HG02763 (cell line): ENCODE data around the gene PRR9.
"Not testable (repeated sequence)": the region's sequence is repeated elsewhere in the genome, so short reads cannot be mapped to it uniquely, and the experiment has no call there.

Source experiments
- ATAC-seq: cut with Tn5 transposase; IDR thresholded peaks from one replicate; pipeline ENCODE4 v1.9.1; 2021; ENCODE audit warnings: mild to moderate bottlenecking, moderate library complexity; ENCODE audit not compliant: unreplicated experiment

Gene PRR9, protein sequence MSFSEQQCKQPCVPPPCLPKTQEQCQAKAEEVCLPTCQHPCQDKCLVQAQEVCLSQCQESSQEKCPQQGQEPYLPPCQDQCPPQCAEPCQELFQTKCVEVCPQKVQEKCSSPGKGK

DNA sequence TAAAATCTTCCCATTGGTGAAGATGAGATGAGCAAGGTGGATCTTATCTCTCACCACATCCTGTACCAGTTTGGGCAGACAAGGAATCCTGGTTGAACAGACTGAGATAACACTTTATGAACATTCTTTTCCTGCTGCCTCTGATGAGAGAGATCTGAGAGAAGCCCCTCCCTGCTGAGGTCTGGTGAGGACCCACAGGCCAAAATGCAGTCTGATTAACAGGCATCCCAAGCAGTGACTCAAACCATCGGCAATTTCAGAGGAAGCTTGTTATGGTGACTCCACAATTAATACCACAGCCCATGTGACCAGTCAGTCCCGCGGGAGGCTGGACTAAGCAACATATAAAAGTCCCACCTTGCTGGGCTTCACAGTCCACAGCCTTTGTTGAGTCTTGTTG is at the start of gene PRR9:
Gene PRR9, plus strand, starts transcription at position 373 of the 400 bp plus-strand sequence. CDS start 561 bp downstream, outside the sequence.
- no peak for ATAC-seq

DNA sequence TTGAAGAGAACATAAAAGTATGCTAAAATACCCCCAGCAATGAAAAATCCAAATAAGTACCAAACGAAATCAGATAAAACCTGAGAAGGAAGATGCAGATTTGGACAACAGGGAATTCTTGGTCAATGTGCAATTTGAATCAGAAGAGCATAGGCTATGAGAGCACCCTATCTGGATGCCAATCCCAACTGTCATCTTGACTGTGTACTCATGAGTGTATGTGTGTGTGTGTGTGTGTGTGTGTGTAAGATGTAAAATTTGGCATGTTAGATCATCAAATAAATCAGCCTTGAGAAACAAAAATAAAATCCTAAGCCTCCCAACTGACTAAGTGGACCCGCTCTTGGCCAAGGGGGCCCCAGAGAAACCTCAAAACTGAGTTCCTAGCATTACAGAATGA is 48.7 kb upstream of the PRR9 start:
- ATAC-seq, result no peak

DNA sequence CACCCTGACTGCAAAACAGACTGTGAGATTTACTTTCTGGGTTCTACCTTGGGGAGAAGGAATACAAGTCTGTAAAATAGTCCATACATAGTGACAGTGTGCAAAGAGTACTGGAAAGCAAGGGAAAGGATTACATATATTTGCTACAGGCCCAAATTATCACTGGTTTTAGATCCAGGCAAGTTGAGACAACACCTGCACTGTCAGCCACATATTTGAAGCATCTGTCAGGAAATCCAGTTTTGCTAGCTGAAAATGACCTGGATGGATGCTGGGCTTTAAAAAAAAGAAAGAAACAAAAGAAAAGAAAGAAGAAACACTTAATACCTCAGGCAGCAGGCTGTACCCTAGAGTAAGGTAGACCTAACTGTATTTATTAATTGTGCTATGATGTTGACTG is 42.8 kb upstream of the PRR9 start:
- ATAC-seq, result no peak

DNA sequence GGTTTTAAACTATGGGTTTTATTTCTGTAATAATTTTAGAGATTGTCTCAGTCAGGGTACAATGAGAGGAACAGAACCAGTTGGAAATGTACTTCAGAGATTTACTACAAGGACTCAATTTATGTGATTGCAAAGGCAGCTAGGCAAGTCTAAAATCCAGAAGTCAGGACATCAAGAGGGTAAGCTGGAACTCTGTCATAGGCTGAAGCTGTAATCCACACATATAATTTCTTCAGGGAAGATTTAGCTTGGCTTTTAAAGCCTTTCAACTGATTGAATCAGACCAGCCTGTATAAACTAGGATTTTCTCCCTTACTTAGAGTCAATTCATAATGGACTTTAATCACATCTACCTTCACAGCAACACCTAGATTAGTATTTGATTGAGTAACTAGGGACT is 38.5 kb upstream of the PRR9 start:
- ATAC-seq, result no peak

DNA sequence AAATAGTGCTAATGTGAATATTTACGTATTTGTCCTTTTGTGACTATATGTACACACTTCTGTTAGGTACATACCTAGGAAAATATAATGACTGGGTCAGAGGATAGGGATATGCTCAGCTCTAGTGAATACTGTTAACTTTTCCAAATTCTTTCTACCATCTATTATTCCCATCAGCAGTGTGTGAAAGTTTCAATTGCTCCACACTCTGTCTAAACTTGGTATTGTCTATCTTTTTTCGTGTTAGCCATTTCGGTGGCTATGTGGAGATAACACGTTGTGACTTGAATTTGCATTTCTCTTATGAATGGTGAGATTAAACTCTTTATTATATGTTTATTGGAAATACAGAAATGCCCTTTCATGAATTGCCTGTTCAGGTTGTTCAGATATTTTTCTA is 36.8 kb upstream of the PRR9 start:
- no peak for ATAC-seq

DNA sequence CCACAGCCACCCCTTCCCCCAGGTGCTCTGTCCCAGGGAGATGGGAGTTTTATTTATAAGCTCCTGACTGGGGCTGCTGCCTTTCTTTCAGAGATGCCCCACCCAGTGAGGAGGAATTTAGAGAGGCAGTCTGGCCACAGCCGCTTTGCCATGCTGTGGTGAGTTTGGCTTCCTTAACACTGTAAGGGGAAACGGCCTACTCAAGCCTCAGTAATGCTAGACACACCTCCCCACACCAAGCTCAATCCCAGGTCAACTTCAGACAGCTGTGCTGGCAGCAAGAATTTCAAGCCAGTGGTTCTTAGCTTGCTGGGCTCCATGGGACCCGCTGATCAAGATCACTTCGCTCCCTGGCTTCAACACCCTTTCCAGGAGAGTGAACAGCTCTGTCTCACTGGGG is 29.1 kb upstream of the PRR9 start:
- not testable (repeated sequence) for ATAC-seq

DNA sequence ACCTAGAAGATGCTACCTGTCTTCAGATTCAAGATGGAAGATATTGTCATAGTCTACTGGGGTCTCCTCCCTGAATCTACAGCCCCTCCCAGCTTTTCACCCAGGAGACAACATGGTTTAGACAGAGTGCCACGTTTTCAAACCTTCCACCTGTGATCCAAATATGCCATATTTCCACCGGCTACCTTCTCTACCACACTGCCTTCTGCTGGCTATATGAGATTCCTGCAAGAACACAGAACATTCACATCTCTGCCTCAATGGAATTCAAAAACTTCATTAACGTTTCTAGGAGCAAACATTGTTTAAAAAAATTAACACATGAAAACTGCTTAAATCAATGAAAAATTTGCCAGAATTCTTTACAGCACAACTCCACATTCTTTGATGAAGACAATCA is 27.0 kb upstream of the PRR9 start:
- ATAC-seq, result no peak

DNA sequence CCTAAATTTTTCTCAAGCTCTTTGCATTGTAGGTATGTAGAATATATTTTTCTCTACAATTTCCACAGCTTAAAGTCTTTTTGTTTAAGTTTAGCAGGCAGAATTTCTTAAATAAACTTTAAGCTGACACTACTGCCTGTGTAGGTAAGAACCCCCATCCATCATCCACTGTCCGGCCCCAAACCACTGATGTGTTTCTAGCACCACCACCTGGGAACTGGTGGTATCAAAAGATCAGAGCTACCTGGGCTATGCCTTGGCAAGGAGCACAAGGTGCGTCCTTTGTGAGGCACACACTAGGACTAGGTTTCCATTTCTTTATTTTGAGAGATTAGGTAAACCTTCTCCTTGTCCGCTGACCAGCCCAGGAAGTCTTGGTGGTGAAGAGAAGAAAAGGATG is 24.7 kb upstream of the PRR9 start:
- ATAC-seq, result no peak

DNA sequence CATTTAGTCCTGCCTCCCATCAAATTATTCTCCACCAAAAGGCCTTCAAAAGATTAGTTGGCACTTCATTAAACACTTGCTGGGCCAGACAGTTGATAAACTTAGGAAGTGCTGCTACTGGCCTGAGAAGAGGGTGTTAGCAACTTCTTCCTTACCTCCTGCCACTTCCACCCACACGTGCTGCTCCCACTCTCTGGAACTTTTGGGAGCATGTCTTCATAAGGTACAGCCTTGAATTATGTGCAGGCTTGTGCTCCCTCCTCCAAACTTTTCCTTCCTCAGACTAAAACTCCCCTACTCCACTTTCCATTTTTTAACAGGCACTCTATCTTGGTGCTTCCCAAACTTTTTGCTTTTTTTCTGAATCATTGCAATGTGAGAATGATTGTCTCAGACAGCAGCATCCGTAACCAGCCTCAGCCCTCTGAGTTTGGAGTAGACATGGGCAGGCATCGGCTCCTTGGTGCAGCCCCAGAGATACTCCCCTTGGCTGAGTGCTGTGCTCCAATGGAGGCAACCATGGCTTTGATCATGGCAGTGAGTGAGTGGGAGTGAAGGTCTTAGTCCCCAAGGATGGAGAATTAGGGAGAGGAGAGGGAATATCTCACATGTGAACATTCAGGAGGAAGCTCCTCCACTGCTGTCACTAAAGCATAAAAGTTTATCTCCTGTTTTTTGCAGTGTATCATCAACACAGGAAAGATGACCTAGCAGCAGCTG is 22.9 kb upstream of the PRR9 start:
- no peak for ATAC-seq

DNA sequence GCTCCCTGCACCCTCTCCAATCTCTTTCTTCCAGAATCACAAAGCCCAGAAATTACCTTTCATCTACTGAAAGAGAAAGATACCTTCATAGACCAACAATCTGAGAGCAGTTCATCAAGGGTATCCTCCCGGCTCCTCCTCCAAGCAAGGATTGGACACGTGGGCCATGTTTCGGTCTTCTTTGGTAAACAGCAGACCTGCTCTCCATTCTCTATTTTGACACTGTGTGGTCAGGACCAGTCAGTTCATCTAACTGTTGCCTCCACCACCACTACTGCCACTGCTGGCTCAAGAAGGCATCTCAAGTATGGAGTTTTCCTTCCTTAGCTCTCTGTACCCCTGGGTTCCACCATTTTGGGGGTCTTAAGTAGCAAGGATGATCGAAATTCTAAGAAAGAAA is 22.2 kb upstream of the PRR9 start:
- no peak for ATAC-seq

DNA sequence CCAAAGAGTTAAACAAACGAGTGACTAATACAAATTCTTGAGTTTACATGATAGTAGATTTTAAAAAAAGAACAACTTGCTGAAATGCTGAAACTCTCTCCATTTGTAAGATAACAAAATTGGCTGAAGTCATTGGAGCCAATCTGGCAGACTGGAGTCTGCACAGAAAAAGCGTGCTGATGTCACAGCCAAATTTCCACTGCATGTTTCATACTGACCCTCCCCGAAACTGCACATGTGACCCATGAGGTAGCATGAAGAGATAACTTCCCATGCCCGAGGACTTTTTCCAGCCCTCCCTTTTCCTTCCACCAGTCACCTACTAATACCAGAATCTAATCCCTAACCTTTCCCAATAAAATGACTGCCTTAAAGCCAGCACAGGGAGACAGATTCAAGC is 15.4 kb upstream of the PRR9 start:
- no peak for ATAC-seq

DNA sequence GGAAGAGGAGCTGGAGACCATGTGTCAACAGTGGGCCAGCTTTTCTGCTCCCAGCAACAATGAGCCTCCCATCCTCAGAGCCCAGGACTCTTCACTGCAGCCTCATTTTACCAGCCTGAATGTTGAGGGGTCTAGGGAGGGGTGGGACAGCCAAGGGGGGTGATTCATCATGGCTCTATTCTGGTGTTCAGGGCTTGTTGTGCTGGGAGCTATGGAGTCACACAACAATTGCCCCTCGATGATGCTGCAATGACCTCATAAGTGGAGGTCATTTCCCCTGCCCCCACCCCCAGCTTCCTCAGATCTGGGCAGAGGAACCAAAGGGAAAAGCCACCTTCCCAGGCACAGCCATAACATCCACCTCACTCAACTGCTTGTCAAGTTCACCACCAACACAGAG is 14.3 kb upstream of the PRR9 start, which contains the start of gene LELP1:
Gene LELP1, plus strand, starts transcription at position 301 of the 400 bp plus-strand sequence. CDS start 1,278 bp downstream, outside the sequence.
- ATAC-seq, result no peak

DNA sequence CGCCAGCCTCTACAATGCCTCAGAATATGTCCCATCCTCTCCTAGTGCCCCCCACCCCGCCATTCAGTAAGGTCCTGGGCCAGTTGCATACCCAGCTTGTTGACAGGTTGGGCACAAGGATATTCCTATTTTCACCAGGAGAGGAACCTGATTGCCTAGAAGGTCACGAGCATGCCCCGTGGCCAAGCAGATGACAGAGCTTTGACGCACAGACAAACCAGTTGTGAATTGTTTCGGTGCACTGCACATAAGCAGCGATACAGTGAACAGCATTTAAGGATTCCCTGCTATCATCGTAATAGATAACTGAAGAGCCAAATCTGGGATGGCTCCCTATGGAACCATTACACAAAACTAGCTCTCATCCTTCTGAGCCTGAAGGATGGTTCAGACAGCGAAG is 10.8 kb upstream of the PRR9 start:
- no peak for ATAC-seq

DNA sequence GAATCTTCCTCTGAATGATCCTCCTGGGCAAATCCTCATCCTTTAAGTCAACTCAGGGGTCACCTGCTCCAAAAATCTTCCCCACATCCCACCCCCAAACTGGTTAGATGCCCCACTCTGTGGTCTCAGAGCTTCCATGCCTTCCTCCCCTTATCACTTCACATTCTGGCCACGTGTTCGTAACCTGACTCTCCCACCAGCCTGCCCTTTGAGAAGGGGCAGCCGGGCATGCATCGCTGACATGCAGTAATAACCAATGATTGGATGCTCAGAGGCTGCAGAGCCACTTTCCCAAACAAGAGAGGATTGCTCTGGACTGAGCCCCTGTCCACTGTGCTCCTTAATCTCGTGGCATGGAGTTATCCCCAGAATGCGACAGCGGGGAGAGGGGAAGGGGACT is 7.2 kb upstream of the PRR9 start:
- no peak for ATAC-seq

DNA sequence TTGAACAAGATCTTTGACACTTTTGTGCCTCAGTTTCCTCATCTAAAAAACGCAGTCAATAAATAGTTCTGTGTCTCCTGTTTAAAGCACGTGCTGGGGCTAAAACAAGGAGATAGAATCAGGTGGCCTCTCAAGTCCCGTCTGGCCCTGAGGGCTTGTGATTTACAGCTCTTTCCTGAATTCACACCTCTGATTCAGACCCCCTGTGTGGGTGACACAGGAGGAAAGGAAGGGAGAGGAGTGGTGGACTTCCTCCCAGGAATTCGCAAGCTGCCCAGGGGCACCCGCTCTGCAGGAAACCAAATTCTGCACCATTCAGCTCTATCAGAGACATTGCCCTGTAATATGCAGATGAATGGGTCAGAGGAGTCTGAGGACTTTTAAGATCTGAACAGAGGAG is 5.2 kb upstream of the PRR9 start:
- ATAC-seq, result no peak

DNA sequence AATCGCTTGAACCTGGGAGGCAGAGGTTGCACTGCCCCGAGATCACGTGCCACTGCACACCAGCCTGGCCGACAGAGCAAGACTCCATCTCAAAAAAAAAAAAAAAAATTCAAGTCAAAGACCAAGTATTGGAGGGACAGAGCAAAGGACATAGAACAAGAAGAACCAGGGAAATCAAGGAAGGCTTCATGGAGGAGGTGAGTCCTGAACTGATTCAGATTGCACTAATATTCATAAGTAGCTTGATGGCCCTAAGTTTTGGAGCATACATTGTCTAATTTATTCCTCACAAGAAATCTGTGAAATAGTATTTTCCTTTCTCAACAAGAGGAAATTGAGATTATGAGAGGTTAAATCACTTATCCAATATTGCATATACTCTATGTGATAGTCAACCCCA is 3.9 kb upstream of the PRR9 start:
- no peak for ATAC-seq

DNA sequence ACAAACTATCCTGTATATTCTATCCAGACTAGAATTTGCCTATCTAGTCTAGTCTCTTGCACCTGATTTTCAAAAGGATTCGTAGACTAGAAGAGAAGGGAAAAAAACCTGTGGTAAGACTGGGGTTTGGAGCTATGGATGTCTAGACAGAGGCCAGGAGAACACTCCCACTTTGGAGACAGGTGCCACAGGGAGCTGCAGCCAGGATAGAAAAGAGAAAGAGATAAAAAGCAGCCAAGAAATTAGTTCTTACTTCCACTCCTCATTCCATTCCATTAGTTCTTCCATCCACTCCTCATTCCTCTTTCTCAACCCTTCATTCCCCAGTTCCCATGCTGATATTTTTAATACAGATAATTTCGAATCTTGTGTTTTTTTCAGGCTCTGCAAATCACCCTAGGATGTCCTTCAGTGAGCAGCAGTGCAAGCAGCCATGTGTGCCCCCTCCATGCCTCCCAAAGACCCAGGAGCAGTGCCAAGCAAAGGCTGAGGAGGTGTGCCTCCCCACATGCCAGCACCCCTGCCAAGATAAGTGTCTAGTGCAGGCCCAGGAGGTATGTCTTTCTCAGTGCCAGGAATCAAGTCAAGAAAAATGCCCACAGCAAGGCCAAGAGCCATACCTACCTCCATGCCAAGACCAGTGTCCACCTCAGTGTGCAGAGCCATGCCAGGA is 496 bp downstream of the PRR9 start:
- ATAC-seq, result no peak

DNA sequence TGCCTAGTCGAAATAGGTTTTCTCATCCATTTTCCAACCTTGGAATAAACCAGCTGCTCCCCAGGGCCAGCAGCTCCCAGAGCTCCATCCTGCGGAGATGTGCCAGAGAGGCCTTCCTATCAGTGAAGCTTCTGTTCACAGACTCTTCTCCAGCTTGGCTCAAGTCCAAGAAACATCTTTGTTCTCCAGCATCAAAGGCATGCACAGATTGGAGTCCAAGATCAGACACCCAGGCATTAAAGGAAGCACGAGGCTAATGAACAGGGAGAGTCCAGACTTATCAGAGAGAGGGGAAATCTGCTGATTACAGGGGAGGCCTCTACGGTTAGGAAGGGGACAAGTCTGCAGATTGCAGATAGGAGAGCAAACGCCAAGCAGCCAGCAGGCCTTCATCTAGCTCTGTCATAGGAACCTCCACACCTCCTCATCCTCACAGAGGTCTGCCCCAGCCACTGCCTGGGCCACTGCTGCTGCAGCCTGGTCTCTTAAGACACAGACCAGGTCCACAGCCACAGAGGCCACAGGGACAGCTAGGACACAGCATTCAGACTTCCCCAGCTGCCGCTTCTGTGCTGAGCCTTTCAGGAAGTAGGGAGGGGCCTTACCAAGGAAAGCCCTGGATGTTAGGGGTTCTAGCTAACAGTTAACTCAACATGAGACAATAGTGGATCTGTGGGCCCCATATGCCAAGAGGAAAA is 3.4 kb downstream of the PRR9 start:
- no peak for ATAC-seq

DNA sequence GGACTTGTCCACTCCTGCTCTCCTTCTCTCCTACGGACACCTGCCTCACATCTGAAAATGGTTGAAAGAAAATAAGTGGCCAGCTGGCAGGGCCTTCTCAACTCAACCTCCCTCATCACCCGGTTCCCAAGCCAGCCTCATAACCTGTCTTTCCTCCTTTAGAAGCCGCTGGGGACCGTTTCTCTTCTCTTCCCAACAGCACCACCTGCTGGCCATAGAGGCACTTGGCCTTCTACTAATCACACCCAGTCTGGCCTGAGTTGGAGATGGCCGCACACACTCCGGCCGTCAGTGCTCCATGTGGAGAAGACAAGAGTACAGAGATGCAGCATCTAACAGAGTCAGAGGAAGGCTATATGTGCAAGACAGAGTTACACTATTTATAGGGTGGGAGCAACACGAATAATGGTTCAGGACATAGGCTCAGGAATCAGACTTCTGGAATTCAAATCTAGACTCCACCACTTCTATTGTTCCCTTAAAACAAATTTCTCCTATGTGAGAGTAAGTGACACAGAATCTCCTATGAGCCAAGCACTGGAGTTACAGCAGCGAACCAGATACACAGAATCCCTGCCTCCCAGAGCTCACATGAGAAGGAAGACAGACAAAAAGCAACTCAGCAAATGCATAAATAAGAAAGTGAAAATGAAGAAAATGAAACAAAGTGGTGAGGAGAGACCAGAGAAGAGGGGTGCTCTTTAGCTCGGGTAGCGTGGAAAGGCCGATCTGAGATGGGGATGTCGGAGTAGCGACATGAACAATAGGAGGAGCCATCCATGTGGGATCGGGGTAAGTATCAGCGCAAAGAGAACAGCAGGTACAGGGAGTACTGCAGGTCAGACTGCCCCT is 5.9 kb downstream of the PRR9 start:
- not testable (repeated sequence) for ATAC-seq

DNA sequence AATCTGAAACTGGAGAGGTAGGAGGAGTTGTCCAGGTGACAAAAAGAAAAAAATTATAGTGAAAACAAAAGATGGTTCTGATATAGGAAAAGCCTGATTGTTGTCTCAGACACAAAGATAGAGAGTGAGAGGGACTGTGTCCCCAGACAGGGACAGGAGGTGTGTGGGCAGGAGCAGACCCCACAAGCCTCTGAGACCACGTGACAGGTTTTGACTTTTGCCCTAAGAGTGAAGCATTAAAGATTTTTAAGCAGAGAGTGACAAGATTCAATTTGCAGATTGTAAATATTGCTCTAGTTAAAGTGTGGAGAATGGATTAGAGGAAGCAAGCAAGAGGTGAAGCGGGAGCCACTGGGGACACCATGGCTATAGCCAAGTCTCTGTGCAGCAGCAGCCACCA is 10.4 kb downstream of the PRR9 start:
- no peak for ATAC-seq

DNA sequence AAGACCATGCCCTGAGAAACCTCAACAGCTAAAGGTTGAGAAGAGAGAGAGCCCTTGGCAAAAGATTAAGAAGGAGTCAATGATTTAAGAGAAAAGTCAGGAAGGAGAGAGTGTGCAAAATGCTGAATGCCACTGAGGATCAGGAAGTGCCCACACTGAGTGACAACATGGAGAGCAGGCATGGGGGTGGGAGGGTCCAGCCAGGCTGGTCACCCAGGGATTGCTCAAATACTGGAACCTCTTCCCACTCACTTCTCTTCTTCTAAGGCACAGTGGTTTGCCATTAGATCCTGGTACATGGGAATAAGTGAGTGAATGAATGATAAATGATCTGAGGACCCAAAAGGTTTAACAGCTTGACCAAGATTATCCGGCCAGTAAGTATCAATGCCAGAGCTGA is 11.1 kb downstream of the PRR9 start:
- ATAC-seq, result no peak
